Activated T-cell treated with anti-CD3 and anti-CD28 coated beads for 1 hour (primary cell): ENCODE data around the gene HIF1AN.
A peak's percentile ranks its signal among the peaks of the same experiment; 100 is the strongest.

ENCODE experiments used
- DNase-seq: peaks from one replicate; pipeline ENCODE4 v3.0.0-alpha.2; 2020; ENCODE audit warnings: low read depth

HIF1AN gene

DNA sequence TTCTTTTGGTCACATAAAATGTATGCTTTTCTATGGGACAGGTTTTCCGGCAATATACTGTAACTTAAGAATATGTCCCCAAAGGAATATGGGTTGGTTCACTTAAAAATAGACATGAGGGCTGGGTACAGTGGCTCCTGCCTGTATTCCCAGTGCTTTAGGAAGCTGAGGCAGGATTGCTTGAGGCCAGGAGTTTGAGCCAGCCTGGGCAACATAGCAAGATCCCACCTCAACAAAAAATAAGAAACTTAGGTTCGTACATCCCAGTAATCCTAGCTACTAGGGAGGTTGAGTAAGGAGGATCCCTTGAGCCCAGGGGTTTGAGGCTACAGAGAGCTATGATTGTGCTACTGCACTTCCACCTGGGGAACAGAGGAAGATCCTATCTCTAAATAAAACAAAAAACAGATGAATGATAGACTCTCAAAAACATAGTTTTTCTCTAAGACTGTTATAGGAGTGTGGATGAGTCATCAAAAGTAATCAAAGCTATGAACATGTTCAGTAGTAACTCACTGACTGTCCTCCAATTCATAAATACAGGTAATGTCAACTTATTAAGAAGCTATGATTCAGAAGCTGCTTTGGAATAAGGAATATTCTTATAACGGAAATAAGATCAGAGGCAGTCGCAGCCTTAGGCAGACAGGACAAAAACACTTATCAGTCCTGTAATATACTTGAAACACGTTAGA lies 13.5 kb upstream of the HIF1AN start:
- DNase-seq = no peak

DNA sequence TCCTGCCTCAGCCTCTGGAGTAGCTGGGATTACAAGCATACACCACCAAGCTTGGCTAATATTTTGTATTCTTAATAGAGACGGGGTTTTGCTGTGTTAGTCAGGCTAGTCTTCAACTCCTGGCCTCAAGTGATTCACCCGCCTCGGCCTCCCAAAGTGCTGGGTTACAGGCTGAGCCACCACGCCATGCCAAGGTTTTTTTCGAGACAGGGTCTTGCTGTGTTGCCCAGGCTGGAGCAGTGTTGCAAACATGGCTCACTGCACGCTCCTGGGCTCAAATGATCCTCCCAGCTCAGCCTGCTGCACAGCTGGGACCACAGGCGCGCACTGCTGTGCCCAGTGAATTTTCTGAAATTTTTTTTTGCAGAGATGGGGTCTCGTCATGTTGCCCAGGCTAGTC lies 12.8 kb upstream of the HIF1AN start:
- no peak for DNase-seq

DNA sequence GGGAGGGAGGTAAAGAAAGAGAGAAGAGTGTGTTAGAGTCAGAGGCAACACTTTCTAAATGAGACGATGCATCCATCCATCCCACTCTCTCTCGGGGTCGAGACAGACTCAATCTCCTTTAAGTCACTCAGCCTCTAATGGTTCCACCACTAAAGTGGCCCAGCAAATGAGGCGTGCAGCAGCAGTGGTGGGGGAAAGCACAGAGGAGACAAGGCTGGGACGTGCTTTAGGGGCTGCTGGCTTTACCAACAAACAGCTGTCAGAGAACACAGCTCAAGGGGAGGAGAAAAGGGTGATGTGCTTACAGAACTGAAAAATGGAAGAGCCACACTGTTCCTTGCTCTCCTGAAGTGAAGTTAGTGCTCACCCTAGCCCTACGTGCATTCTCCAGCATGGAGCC lies 11.5 kb upstream of the HIF1AN start:
- DNase-seq = no peak

GRCh38 chr10:100524638-100525037 lies 11.1 kb upstream of the HIF1AN start:
- no peak for DNase-seq

DNA sequence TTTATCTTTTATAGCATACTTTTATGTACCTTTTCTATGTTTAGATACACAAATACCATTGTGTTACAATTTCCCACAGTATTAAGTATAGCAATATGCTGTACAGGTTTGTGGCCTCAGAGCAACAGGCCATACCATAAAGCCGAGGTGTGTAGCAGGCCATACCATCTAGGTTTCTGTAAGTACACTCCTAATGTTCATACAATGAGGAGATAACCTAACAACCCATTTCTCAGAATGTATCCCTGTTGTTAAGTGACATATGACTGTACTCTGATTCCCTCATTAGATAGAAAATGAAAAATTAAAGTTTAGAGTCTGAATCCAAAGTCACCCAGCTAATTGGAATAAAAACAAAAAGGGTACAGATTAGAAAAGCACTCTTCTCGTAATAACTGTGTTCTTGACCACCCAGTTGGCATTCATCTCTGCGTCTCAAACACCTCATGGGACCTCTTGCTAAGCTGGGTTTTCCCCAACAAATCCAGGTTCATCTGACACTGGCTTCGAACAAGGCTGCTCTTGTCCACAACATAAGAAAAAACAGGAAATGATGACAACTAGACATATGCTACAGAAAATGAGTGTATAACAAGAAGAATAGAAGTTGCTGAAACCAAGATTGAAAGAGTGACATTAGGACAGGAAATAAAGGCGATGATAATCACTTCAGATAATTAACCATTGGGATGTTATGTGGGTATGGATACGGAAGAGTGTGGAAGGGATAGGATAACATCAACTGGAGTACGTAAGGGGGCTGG lies 7.4 kb upstream of the HIF1AN start:
- no peak for DNase-seq

DNA sequence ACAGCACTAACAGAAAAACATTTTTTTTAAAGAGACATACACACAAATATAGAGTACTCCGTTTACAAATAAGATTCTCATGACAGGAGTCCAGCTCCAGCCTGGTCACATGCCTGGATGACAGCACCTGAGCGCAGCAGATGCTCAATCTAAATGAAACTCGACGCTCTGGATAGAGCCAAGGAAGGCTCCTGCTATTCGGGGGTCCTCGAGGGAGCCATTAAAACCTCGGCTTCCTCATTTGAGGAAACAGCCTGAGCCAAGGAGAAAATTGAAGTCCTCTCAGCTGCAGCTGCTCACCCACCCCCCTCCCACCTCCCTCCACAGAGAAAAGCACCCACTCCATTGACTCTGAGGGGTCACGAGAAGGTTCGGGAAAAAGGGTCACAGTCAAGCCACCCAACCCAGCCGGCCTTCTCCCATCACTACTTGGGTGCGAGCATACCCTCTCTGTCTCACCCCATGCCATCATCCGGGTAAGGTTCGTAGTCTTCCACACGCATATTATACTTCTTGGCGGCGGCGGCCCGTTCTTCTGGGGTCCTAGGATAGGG lies 6.7 kb upstream of the HIF1AN start:
- no peak for DNase-seq

GRCh38 chr10:100529475-100530298 lies 6.1 kb upstream of the HIF1AN start, which contains the start of gene NDUFB8:
NDUFB8 (minus strand) TSS chr10:100529871; CDS start chr10:100529851, 20 bp downstream.
- peak; percentile 85 for DNase-seq

DNA sequence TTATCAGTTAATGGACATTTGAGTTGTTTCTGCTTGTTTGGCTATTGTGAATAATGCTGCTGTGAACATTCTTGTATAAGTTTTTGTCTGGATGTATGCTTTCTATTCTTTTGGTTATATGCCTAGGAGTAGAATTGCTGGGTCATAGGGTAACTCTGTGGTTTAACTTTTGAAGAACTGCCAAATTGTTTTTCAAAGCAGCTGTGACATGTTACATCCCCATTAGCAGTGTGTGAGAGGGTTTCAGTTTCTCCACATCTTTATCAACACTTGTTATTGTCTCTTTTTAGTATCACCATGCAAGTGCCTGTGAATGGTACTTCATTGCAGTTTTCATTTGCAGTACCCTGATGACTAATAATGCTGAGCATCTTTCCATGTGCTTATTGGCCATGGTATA lies 4.0 kb upstream of the HIF1AN start:
- no peak for DNase-seq

- no peak for DNase-seq
Observed at GRCh38 chr10:100534726-100535125, 1.0 kb upstream of the HIF1AN start.

DNA sequence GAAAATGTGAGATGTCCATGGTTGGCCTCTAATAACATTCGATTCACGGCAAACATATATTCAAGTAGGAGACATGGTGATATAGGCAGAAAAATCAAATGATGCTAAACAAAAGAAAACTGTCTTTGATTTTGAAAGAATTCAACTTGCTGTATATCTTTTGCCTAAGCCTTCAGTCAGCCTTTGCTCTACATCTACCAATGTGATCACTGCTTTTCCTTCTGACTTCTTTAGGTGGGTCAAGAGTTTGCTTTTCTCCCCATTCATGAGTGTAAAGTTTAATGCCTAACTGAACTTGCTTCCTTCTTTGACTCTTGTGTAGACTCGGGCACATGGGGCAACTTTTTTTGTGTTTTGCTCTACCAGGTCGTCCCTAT lies 417 bp upstream of the HIF1AN start:
- no peak for DNase-seq

DNA sequence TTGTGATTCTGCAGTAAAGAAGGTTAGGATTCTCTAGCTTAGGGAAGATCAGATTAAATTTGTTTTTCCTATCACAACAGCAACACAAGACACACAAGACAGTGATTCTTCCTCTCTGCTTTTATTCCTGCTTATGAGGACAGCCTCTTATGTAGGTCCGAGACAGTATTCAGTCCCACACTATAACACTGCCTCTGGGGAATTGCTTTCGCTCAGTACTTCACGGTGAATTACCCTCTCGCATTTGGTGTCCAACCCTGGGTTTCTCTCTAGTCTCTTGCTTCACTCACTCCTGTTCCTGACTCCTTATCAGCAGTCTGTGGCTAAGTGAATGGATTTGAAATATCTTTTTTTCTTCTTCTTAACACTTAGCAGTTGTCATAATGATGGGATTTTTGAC lies 1.7 kb downstream of the HIF1AN start:
- no peak for DNase-seq

GRCh38 chr10:100544950-100545349 lies 9.2 kb downstream of the HIF1AN start:
- no peak for DNase-seq

DNA sequence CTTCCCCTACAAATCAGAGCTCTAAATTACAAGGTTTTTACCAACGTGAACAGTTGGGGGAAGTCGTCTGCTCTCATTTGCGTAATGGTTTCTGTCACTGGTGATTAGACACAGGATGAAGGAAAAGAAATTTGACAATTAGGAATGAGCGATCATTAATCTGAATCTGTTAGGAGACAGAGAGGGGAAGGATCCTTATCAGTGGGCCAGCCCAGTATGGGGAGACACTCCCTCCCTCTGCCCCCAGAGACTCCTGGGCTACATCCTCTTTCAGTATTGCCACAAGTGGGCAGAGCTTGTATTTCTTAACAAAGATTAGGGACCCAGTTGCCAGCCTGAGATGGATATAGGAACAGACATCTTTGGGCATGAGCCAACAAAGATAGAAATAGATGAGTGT lies 15.5 kb downstream of the HIF1AN start:
- no peak for DNase-seq

DNA sequence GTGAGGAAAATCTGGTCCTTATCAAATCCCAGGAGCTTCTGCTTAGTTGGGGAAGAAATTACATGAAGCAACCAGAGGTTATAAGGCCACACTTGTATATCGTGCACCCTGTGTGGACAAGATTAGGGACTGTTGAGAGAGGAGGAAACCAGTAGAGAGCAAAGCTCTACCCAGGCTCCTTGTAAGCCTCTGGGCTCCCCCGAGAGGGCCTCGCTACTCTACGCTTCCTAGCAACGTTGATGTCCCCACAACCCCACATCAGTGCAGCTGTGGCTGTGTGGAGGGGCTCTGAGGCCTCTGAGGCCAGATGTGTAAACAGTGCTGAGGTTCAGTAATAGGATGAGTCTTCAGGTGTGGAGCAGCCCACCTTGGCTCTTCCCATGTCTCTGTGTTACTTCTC lies 16.0 kb downstream of the HIF1AN start:
- no peak for DNase-seq

- DNase-seq = no peak
Observed at GRCh38 chr10:100553929-100554328, 18.2 kb downstream of the HIF1AN start.

DNA sequence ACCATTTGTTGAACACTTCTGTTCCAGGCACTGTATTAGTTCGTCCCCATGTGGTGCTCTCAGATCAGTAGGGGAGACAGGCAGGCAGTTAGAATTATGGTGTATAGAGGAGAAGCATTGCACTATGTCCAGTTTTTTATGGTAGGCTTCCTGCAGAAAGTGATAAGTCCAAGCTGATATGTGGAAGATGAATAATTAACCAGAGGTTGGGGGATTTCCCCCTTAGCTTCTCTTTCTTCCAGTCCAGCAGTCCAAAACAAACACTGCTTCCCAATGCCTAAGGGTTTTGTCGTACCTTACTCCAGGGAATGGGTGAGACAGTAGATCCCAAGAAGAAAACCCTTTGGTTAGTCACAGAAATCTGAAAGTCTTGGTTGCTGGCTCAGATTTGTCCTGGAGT lies 19.2 kb downstream of the HIF1AN start:
- no peak for DNase-seq

GRCh38 chr10:100560248-100560647 lies 24.5 kb downstream of the HIF1AN start:
- DNase-seq = no peak

DNA sequence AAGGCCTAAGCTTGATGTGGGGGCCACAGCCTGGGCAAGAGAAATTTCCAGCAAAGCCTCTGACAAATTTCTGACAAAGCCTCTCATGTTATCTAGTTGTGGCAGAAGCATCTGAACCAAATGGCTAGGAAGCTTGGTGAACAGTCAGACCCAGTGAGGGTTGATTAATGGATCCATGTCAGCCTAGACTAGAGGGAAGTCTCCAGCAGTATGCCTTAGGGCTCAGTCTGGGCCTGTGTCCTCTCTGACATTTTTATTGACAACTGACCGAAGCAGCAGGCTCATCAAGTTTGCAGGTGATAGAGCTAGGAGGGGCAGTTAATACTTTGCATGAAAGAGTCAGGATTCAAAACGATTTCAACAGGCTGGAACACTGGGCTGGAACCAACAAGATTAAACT lies 25.3 kb downstream of the HIF1AN start:
- no peak for DNase-seq

DNA sequence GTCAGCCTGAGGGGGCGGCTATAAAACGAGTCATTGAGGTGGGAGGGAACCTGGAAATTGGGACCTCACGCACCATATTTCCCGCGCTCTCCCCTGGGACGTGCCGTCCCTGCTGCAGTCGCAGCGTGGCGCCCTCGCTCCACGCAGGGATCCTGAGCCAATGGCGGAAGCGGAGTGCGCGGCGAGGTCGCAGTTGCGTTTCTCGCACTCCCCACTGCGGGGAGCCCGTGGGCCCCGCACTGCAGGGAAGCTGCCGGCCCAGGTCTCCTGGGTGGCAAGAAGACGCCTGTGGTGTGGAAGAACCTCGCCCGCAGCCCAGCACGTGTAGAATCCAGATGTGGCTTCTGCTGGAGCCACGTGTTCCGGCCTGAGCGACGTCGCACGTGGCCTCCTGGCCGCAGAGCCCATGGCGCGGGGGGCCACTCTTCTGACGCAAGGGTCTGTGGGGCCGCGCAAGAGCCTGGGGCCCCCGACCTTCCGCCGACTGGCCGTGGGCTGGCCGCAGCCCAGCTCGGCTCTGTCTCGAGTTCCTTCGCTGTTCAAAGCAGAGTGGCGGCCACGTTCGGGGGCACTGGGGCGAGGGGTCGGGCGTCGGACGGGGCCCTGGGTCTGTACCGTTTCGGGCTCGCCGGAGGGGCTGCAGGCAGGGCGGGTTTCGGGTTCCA lies 26.4 kb downstream of the HIF1AN start:
- peak; percentile 62 for DNase-seq

DNA sequence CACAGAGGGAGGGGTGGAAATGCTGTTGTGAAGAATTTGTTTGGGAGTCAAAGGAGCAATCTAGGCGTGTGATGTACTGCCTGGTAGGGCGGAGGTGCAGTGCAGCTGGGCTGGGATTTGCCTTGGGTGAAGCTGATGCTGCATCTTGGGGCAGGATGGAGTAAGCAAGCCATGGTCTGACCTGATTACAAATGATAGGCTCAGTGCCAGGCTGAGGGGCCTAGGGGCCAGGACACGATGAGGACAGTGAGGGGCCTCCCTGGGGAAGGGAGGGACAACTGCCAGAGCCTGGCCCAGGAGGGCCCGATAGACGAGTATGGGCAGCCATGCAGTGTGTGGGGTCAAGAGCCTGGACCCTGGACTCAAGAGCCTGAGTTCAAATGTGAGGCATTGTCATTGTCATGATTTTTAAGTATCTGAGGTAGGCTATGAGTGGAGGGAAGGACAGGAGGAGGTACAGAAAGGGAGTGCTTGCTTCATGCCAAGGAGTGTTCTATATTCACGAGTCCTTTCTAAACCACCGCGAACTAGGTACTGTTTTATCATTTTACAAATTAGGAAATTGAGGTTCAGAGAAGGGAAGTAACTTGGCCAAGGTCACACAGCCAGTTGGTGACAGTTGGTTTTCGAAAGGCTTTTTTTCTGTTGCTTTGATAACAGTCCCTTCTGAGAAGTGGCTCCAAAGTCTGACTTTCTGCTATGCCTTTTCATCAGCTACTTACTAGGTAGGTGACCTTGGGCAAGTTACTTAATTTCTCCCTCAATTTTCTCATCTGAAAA lies 29.7 kb downstream of the HIF1AN start:
- DNase-seq = no peak

DNA sequence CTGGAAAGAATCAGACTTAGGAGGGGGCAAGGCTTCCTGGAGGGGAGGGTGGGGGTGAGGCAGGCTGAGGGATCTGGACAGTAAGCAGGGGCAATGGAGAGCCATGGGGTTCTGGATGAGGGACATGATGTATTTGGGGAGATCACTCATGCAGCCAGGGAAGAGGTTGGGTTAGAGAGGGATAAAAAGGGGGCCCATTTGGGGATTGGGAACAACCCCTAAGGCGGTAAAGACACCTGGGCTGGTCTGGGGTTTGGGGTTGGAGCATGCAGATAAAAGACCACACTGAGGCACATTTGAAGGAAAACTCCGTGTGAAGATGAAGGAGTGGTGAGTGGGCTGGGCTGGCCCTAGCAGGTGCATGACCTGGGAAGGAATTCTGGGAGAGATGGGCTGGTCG lies 30.8 kb downstream of the HIF1AN start:
- no peak for DNase-seq
